ENCODE measurements around the gene SOCS3. TPM values are rescaled to one million over a fixed set of nuclear protein-coding genes. Genes with fewer than 3 reads are reported as not detected.
"Not testable (repeated sequence)": the region's sequence is repeated elsewhere in the genome, so short reads cannot be mapped to it uniquely, and the experiment has no call there.

SOCS3 gene
- total RNA-seq, 1 donor from 2014 or later, result 23.7 TPM

DNA sequence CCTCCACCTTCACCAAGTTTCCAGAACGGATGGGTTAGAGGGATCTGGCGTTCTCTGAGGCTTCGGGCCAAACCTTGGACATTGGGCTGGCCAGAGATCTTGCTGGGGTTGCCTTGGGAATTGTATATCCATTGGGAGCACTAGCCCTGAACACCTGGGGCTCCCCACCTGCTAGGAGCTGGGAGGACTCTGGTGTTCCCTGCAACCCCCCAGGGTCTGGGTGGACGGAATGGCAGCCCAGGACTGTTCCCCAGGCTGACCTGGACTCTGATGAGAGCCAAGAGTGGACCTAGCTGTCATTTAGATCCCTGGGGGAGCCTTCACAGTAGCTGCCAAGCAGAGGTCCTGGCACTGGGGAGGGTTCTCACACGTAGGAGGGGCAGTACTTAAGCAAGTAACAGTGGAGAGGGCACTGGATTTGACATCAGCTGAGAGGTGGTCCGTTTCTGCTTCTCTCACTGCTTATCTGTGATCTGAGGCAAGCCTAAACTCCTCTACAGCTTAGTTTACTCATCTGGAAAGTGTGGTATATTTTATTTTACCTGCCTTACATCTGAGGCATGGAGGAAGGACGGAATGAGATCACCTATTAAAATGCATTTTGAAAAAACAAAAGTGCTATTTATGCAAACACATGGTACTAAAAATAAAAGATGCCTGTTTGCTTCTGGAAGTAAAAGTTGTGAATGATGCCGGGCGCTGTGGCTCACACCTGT, 11.7 kb downstream of the SOCS3 start:
- DNase-seq, result no peak

DNA sequence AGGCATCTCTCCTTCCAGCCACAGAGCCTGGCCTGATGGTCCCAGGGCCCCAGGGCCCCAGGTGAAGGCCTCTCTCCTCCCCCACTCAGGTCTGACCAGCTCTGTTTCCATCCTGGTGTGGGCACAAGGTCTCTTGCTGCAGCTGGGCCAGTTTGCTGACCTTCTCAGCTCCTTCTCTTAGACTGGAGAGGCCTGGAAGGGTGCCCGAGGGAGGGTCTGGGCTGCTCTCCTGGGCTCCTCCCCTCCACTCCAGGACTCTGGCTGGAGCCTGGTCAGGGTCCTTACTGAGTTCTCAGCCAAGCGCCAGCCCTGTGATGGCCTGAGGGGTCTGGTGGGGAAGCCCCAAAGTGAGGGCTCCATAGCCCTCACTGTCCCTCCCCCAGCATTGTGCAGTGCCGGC, 12.4 kb downstream of the SOCS3 start:
- no peak for DNase-seq

GRCh38 chr17:78346605-78347250, 13.1 kb downstream of the SOCS3 start:
- DNase-seq, result no peak

- no peak for DNase-seq
These were observed 13.9 kb downstream of the SOCS3 start for GRCh38 chr17:78345791-78346494.

DNA sequence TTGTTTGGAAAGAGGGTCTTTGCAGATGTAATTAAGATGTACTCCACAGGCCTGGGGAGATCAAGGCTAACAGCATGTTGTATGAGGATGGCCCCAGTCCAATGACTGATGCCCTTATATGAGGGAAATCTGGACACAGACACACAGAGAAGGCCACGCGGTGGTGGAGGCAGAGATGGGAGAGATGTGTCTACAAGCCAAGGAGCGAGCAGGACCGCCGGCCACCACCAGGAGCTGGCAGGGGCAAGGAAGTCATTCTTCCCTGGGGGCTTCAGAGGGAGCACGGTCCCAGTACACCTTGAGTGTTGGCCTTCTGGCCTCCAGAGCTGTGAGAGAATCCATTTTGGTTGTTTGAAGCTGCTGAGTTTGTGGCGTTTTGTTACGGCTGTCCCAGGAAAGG, 14.7 kb downstream of the SOCS3 start:
- no peak for DNase-seq

GRCh38 chr17:78344666-78345065, 15.2 kb downstream of the SOCS3 start:
- no peak for DNase-seq

GRCh38 chr17:78343543-78344201, 16.2 kb downstream of the SOCS3 start:
- no peak for DNase-seq

DNA sequence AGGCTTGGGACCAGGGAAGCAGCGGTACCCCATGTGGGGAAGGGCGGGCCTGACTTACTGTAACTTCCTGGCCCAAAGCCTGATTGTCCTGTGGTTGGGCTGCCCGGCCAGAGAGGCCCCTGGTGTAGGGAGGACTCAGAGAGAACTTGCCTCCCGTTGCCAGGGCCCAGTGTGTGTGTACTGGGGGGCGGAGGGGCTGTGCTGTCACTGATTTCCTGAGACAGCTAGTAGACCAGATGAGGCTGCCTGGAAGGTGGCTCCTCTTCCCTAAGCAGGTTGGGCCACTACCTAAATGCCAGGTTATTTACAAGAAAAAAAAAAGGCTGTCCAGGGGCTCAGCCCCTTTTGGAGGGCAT, 16.7 kb downstream of the SOCS3 start:
- DNase-seq, result peak; percentile 49

- peak; percentile 46 for DNase-seq
These were observed 17.3 kb downstream of the SOCS3 start for GRCh38 chr17:78342449-78343186.

DNA sequence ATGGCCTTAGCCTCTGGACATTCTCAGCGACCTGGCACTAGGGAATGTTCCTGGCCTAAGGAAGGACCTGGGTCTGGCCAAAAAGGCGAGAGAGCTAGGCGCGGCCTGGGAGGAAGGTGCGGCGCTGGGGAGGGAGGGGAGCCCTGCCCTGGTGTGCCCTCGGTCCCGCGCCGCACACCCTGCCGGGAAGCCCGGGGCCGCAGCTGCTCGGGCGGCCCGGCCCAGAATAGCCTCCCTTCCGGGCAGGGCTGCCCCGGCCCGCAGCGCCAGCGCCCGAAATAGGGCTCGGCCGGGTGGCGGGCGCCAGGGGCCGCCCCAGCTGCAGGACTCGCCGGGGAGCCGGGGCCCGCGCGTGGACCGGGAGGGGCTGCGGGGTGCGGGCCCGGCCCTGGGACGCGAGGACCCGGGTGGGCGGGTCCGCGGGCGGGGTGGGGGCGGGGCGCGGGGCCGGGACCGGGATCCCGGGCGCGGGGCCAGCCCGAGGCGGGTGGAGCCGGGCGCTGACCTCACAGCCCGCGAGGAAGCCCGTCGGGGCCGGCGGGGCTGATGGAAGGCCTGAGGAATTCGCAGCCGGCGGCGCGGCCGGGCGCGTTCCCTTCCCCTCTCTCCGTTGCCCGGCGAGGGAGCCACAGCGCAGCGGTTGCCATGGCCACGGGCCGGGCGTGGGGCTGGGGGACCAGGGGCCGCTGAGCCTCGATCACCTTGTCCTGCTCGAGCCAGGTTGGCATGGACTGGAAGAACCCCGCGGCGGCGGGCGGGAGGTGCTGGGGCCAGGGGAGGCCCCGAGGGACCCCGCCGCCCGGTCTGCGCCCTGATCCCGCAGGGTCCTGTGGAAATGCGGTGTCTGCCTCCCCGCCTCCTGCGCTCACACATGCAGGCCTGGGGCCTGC, 18.1 kb downstream of the SOCS3 start:
- peak; percentile 51 for DNase-seq

DNA sequence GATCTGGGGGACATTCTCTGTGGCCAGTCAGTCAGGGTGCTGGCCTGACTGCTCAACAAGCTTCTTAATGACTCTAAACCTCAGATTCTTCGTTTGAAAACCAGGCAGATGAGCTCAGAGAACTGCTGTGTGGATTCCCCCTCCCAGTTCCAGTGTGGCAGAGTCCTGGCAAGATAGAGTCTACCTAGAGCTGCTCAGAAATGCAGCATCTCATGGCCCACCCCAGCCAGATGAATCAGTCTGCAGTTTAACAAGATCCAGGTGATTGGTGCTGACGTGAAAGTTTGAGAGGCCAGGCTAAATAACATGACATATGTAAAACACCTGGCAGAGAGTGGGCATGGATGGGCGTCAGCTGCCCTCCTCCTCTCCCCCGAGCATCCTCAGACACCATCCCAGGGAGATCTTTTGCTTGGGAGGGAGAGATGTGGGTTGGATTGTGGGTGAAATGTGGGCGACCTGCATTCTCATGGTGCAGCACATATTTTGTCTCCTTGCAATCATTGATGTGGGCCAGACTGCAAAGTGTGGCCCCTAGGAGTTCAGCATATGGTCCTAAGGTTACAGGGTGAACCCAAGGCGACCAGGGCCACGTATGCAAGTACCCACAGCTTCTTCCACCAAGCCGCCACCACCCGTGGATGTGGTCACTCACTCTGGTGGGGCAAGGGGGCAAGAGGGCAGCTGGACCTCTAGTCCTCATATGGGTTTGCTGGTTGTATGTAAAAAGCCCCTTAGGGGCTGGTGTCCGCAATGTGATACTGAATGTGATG, 19.5 kb downstream of the SOCS3 start:
- DNase-seq, result no peak

GRCh38 chr17:78338486-78339259, 21.2 kb downstream of the SOCS3 start:
- no peak for DNase-seq

DNA sequence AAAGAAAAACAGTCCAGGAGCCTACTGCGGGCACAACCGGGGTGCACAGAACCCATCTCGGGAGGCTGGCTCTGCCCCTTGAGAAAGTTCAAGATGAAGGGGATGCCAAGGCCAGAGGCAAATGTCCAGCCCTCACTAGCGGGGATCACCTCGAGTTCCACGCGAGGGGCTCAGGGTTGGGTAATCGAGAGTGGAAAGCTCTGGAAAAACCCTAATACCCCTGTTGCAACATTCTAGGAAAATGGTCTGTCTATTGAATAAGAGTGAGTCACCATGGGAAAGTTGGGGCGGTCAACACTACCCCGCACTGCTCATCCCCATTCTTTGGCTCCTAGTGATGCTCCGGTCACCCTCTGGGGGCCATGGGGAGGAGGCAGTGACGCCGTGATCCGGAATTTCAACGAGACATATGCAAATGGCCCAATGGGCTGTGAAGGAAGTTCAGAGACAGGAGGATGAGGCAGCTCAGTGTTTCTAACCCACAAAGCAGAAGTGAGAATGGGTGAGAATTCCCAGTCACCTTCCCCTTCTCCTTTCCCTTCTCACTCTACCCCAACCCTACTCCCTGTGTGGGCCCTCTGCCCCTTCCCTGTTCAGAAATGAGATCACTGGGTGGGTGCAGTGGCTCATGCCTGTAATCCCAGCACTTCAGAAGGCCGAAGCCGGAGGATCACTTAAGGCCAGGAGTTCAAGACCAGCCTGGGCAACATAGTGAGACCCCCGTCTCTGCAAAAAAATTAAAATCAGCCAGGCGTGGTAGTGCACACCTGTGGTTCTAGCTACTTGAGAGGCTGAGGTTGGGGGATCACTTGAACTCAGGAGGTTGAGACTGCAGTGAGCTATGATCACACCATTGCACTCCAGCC, 22.4 kb downstream of the SOCS3 start:
- no peak for DNase-seq

- no peak for DNase-seq
These were observed 24.7 kb downstream of the SOCS3 start for GRCh38 chr17:78335209-78335608.

DNA sequence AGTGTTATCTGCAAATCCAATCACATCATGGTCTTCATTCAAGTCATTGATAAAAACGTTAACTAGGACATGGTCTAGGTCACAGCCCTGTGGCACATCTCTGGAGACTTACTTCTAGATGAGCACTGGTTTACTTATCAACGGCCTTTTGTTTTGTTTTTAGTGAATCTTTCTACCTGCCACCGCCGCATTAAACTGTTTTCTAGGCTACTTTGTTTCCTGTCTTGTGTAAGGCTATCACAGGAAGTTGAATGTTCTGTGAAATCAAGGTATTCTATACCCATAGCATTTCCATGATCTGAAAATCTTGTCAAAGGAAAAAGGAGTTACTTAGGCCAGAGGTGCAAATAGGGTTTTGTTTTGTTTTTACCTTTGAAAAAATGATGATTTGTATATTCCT, 26.9 kb downstream of the SOCS3 start:
- DNase-seq, result no peak

DNA sequence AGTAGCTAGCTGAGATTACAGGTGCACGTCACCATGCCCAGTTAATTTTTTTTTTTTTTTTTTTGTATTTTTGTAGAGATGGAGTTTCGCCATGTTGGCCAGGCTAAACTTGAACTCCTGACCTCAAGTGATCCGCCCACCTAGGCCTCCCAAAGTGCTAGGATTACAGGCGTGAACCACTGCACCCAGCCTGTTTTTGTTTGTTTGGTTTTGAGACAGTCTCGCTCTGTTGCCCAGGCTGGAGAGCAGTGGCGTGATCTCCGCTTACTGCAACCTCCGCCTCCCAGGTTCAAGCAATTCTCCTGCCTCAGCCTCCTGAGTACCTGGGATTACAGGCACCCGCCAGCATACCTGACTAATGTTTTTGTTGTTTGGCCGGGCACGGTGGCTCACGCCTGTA, 28.5 kb downstream of the SOCS3 start:
- DNase-seq, result not testable (repeated sequence)

DNA sequence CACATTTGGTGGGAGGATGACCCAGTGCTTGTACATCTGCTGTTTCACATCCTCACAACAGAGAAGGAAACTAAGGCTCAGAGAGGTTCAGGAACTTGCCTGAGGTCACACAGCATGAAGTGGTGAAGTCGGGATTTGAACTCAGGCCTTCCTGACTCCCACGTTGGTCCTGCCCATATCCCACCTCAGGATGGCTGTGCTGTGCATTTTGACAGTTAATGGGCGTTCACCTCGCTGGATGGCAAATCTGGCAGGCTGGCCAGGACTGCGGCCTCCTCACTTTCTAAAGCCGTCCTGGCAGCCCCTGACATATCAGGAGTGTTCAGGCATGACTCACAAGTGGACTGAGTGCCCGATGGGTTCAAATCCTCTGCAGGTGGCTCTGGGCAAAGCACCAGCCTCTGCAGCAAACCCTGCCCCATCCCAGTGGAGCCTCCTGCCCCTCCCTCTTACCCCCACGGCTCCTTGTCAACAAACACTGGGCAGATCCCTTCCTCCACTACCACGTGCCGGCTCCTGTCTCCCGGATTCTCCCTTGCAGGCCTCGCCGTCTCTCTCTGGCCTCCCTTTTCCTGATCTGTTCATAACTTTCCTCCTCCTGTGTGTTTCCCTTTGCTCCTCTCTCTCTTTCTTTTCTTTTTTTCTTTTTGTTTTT, 29.2 kb downstream of the SOCS3 start:
- DNase-seq, result no peak
